ENCODE measurements around the gene RIMBP2.

RIMBP2 gene

DNA sequence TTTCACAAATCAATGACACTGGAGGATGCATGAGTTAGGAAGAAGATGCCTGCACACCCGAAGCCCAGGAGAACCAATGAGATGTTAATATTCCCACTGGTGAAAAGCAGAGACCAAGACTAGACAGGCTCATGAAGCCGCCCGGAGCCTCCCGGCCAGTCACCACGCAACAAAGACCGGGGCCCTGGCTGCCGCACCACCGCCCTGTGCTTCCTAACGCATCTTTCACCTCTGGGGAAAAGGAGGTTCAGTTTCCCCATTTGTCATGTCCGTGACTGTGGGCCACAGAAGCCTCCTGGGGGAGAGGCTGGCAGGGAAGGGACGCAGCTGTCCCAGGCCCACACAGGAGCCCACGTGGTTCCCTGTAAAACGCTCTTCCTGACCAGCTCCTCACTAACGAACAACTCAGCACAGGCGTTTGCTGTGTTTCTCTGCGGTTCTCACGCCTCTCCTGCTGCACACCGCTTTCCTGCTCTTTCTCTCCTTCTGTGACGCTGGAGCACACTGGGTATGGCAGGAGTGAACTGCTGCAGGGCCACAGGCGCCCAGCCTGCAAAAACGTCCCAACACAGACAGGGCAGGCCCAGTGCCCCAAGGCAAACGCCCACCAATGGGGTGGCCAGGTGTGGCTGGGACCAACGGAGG is 10.8 kb downstream of the RIMBP2 start:
- no peak for TF ChIP-seq FOXP2 (optimal IDR thresholded peaks at IDR 0.05; ENCODE audit: borderline replicate concordance, extremely low read depth, extremely low read length, insufficient read depth)
- no peak for TF ChIP-seq POLR2AphosphoS5 (IDR thresholded peaks at IDR 0.05; ENCODE audit: low read depth, low read length)
- TF ChIP-seq TAF1 (IDR thresholded peaks at IDR 0.05; ENCODE audit: borderline replicate concordance, insufficient read depth, low read length) = no peak
- no peak for TF ChIP-seq SIN3A (IDR thresholded peaks at IDR 0.05; ENCODE audit: borderline replicate concordance, insufficient read depth, low read length)
- no peak for TF ChIP-seq REST (IDR thresholded peaks at IDR 0.05; ENCODE audit: insufficient read depth in 1 of 2, low read depth in 2 of 2, low read length in 2 of 2)

- no peak for TF ChIP-seq REST (IDR thresholded peaks at IDR 0.05; ENCODE audit: insufficient read depth in 1 of 2, low read depth in 2 of 2, low read length in 2 of 2)
- TF ChIP-seq POLR2AphosphoS5 (IDR thresholded peaks at IDR 0.05; ENCODE audit: low read depth, low read length) = no peak
- TF ChIP-seq TAF1 (IDR thresholded peaks at IDR 0.05; ENCODE audit: borderline replicate concordance, insufficient read depth, low read length) = no peak
- no peak for TF ChIP-seq SIN3A (IDR thresholded peaks at IDR 0.05; ENCODE audit: borderline replicate concordance, insufficient read depth, low read length)
- no peak for TF ChIP-seq FOXP2 (optimal IDR thresholded peaks at IDR 0.05; ENCODE audit: borderline replicate concordance, extremely low read depth, extremely low read length, insufficient read depth)
These were observed 11.5 kb downstream of the RIMBP2 start for GRCh38 chr12:130704606-130705005.

DNA sequence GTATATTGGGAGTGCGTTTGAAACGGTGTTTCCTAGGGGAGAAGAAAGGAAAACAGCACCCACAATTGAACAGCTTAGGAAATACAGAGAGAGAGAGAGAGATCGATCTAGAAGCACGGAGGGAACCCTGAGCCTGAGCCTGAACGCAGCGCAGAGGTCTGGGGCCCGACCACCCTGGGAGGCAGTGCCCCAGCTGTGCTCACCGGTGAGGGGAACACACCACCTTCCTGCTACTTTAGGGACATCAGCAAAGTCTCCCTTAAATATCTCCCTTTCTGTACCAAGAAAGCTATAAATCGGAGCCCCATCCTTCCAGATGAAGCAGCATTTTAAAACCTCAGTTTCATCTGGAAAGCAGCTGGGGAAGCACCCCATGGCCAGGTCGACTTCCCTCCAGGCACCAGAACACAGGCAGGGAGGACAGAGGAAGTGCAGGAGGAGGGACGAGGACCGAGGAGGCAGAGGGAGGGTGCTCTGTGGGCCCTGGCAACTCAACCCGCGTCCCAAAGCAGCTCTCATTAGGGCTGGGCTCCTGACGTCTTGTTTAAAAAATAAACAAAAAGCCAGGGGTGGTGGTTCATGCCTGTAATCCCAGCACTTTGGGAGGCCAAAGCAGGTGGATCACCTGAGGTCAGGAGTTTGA is 12.2 kb downstream of the RIMBP2 start:
- TF ChIP-seq FOXP2 (optimal IDR thresholded peaks at IDR 0.05; ENCODE audit: borderline replicate concordance, extremely low read depth, extremely low read length, insufficient read depth) = no peak
- no peak for TF ChIP-seq REST (IDR thresholded peaks at IDR 0.05; ENCODE audit: insufficient read depth in 1 of 2, low read depth in 2 of 2, low read length in 2 of 2)
- no peak for TF ChIP-seq SIN3A (IDR thresholded peaks at IDR 0.05; ENCODE audit: borderline replicate concordance, insufficient read depth, low read length)
- no peak for TF ChIP-seq POLR2AphosphoS5 (IDR thresholded peaks at IDR 0.05; ENCODE audit: low read depth, low read length)
- no peak for TF ChIP-seq TAF1 (IDR thresholded peaks at IDR 0.05; ENCODE audit: borderline replicate concordance, insufficient read depth, low read length)

GRCh38 chr12:130702966-130703732 is 12.9 kb downstream of the RIMBP2 start:
- TF ChIP-seq POLR2AphosphoS5 (IDR thresholded peaks at IDR 0.05; ENCODE audit: low read depth, low read length) (no peak), FOXP2 (optimal IDR thresholded peaks at IDR 0.05; ENCODE audit: borderline replicate concordance, extremely low read depth, extremely low read length, insufficient read depth) (no peak)

- TF ChIP-seq SIN3A (IDR thresholded peaks at IDR 0.05; ENCODE audit: borderline replicate concordance, insufficient read depth, low read length) (no peak), TAF1 (IDR thresholded peaks at IDR 0.05; ENCODE audit: borderline replicate concordance, insufficient read depth, low read length) (no peak), FOXP2 (optimal IDR thresholded peaks at IDR 0.05; ENCODE audit: borderline replicate concordance, extremely low read depth, extremely low read length, insufficient read depth) (no peak), POLR2AphosphoS5 (IDR thresholded peaks at IDR 0.05; ENCODE audit: low read depth, low read length) (no peak), REST (IDR thresholded peaks at IDR 0.05; ENCODE audit: insufficient read depth in 1 of 2, low read depth in 2 of 2, low read length in 2 of 2) (no peak)
These were observed 14.7 kb downstream of the RIMBP2 start for GRCh38 chr12:130701402-130701744.

All from PFSK-1 (cell line).